ENCODE results near the gene REEP1. TPM values are rescaled to one million over a fixed set of nuclear protein-coding genes. Genes with fewer than 3 reads are reported as not detected.
A peak's percentile ranks its signal among the peaks of the same experiment; 100 is the strongest.

Gene REEP1
- total RNA-seq, 2 experiments from 2014 or later: 0.23 to 0.25 TPM

- no peaks in the 10 kb centered on the region for H3K9me3 Mint-ChIP-seq
- intact Hi-C loops (cut with micrococcal nuclease): no loop called here
- H3K4me1 Mint-ChIP-seq (ENCODE audit: low read depth): peaks cover 7% of the 10 kb centered on the region
- no peak for ATAC-seq
- CTCF ChIA-PET: no interaction called here
- POLR2A ChIA-PET: interaction anchor here (1.5 kb wide), 1 partner anchor 11 kb away, joined by 4 read pairs; no protein-coding TSS in a partner anchor
- H3K36me3 Mint-ChIP-seq (ENCODE audit: low read depth): no peaks in the 10 kb centered on the region
- no peak overlapping the region for H3K4me3 Mint-ChIP-seq
- H3K27ac Mint-ChIP-seq: no peak overlapping the region
- no peak for DNase-seq
- peaks cover 25% of the 10 kb centered on the region for H3K27me3 Mint-ChIP-seq
- no peak for TF ChIP-seq CTCF (IDR thresholded peaks at IDR 0.05)
Observed at GRCh38 chr2:86332654-86333053, 4.8 kb downstream of the REEP1 start.

- TF ChIP-seq CTCF (IDR thresholded peaks at IDR 0.05): no peak
- H3K27ac Mint-ChIP-seq: no peak overlapping the region
- no peaks in the 10 kb centered on the region for H3K9me3 Mint-ChIP-seq
- POLR2A ChIA-PET: interaction anchor here (0.6 to 0.8 kb wide), 2 partner anchors 51 to 277 kb away, joined by 3 read pairs; no protein-coding TSS in a partner anchor
- no peak for DNase-seq
- no peaks in the 10 kb centered on the region for H3K36me3 Mint-ChIP-seq (ENCODE audit: low read depth)
- H3K4me1 Mint-ChIP-seq (ENCODE audit: low read depth): peaks cover 4% of the 10 kb centered on the region
- intact Hi-C loops (cut with micrococcal nuclease): no loop called here
- CTCF ChIA-PET: no interaction called here
- H3K27me3 Mint-ChIP-seq: peaks cover 20% of the 10 kb centered on the region
- no peak for ATAC-seq
- H3K4me3 Mint-ChIP-seq: no peak overlapping the region
Observed at GRCh38 chr2:86331384-86331783, 6.0 kb downstream of the REEP1 start.

GRCh38 chr2:86330001-86330400 is 7.4 kb downstream of the REEP1 start:
- TF ChIP-seq CTCF (IDR thresholded peaks at IDR 0.05): no peak
- H3K27me3 Mint-ChIP-seq: peaks cover 9% of the 10 kb centered on the region
- H3K36me3 Mint-ChIP-seq (ENCODE audit: low read depth): no peaks in the 10 kb centered on the region
- ChIA-PET POLR2A (no interaction called here), CTCF (no interaction called here)
- DNase-seq: no peak
- intact Hi-C loops (cut with micrococcal nuclease): no loop called here
- H3K4me3 Mint-ChIP-seq: no peak overlapping the region
- no peaks in the 10 kb centered on the region for H3K4me1 Mint-ChIP-seq (ENCODE audit: low read depth)
- ATAC-seq: no peak
- no peaks in the 10 kb centered on the region for H3K9me3 Mint-ChIP-seq
- H3K27ac Mint-ChIP-seq: no peak overlapping the region

- intact Hi-C loops (cut with micrococcal nuclease): no loop called here
- peaks cover 11% of the 10 kb centered on the region for H3K4me1 Mint-ChIP-seq (ENCODE audit: low read depth)
- ChIA-PET POLR2A (no interaction called here), CTCF (interaction anchor here (1.0 kb wide), 1 partner anchor 103 kb away, joined by 3 read pairs; no protein-coding TSS in a partner anchor)
- no peak overlapping the region for H3K27ac Mint-ChIP-seq
- no peak overlapping the region for H3K4me3 Mint-ChIP-seq
- ATAC-seq (no peak), DNase-seq (no peak)
- no peaks in the 10 kb centered on the region for H3K9me3 Mint-ChIP-seq
- peaks cover 1% of the 10 kb centered on the region for H3K27me3 Mint-ChIP-seq
- H3K36me3 Mint-ChIP-seq (ENCODE audit: low read depth): no peaks in the 10 kb centered on the region
- no peak for TF ChIP-seq CTCF (IDR thresholded peaks at IDR 0.05)
Observed at GRCh38 chr2:86323273-86324021, 14.0 kb downstream of the REEP1 start.

- Mint-ChIP-seq H3K27ac (peak overlapping the region; percentile 38), H3K9me3 (no peaks in the 10 kb centered on the region), H3K27me3 (no peaks in the 10 kb centered on the region), H3K4me3 (no peak overlapping the region), H3K4me1 (ENCODE audit: low read depth) (peaks cover 11% of the 10 kb centered on the region), H3K36me3 (ENCODE audit: low read depth) (no peaks in the 10 kb centered on the region)
- intact Hi-C loops (cut with micrococcal nuclease): no loop called here
- CTCF ChIA-PET: no interaction called here
- no peak for DNase-seq
- ATAC-seq: peak; percentile 66
- TF ChIP-seq CTCF (IDR thresholded peaks at IDR 0.05): no peak
- POLR2A ChIA-PET: no interaction called here
Observed at GRCh38 chr2:86319700-86320580, 17.5 kb downstream of the REEP1 start.

All from activated CD8-positive, alpha-beta T cell treated with anti-CD3 and anti-CD28 coated beads for 36 hours (primary cell).